Activated CD8-positive, alpha-beta memory T cell treated with anti-CD3 and anti-CD28 coated beads for 4 hours (primary cell): Measurements from ENCODE around the gene EIF5A.

ENCODE experiments used
- DNase-seq, 2 donors: peaks; one replicate each; pipeline ENCODE4 v3.0.0-alpha.2; 2020; ENCODE audit warnings: low read depth in 2 of 2

The EIF5A gene

GRCh38 chr17:7355053-7355452 is 47.6 kb downstream of the EIF5A start, which contains the start of gene TMEM95:
Gene TMEM95 (plus strand): TSS chr17:7355156. CDS start chr17:7355205, 49 bp downstream.
- DNase-seq, result no peak

GRCh38 chr17:7355573-7355972 is 48.1 kb downstream of the EIF5A start:
- DNase-seq, result no peak

- DNase-seq, result peak; percentile 67 to 73
These were observed 48.7 kb downstream of the EIF5A start for GRCh38 chr17:7356072-7356549.

DNA sequence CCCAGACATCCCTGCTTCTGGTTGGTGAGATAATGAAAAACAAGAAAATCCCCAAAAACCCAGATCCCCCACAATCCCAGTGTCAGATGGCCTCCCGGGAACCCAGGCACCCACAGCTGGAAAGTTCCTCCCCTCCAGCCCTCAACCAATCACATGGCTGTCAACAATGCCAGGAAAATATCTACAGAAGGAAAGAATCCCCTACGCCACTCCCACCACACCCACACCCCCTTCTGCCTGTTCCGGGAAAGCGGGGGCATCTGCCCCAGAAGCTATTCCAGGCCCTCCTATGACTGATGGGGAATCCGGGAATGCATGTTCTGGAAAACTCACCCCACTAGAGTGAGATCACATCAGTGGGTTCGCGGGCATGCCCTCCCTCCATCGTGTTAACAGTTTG is 49.3 kb downstream of the EIF5A start:
- no peak for DNase-seq

- DNase-seq, result no peak
These were observed 50.0 kb downstream of the EIF5A start for GRCh38 chr17:7357381-7357780.

GRCh38 chr17:7361906-7362305 is 54.5 kb downstream of the EIF5A start:
- DNase-seq, result no peak
